ENCODE data around the gene RENBP. TPM values are rescaled to one million over a fixed set of nuclear protein-coding genes. Genes with fewer than 3 reads are reported as not detected.

RENBP gene
- total RNA-seq (2022) (0.75 and 1.2 TPM in 2 replicates), Bru-seq, nascent RNA (percentile 16 among the genes with signal in this experiment), BruChase-seq, experiment 1, labeled RNA remaining after a 2-hour chase (percentile 19 among the genes with signal in this experiment), BruChase-seq, experiment 2, labeled RNA remaining after a 6-hour chase (percentile 29 among the genes with signal in this experiment)
- long read RNA-seq: 0 reads

DNA sequence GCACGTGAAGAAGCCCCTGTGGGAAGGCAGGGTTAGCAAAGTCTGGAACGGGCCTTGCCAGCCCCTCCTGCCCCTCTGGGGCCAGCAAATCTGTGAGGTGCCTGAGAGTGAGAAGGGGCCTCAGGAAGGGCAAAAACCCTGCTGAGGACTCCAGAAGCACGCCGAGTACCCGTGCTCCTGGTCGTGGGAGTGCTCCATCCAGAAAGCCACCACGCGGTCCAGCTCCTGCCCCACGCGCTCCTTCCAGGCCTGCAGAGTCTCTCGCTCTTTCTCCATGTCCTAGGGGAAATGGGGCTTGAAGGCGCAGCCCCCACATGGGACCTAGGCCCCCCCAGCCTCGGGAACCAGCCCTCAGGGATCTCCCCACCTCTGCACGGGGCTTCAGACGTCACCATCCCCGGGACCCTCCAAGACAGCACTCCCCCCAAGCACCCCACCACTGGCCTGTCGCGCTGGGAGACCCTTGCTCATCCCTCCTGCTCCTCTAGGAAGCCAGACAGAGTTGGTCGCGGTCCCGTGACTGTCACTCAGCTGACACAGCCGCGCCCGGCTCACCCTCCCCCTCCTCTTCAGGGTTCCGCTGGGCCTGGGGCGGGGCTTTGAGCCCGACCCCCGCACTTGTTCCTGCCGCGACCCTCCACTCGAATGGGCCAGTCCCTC lies at the start of gene RENBP:
Gene RENBP (minus strand): TSS at position 504 of the 660 bp plus-strand sequence. CDS start 33 bp downstream, at position 471.
- intact Hi-C loops (cut with micrococcal nuclease; ENCODE audit: unreplicated experiment): no loop called here
- Mint-ChIP-seq H3K9me3 (ENCODE audit: unreplicated experiment) (no peaks in the 10 kb centered on the region), H3K4me3 (ENCODE audit: unreplicated experiment) (no peak within 1 kb of the TSS), H3K36me3 (ENCODE audit: insufficient read depth, unreplicated experiment) (peaks cover 31% of the 10 kb centered on the region), H3K27me3 (ENCODE audit: insufficient read depth, unreplicated experiment) (no peaks in the 10 kb centered on the region), H3K4me1 (ENCODE audit: low read depth, unreplicated experiment) (peaks cover 5% of the 10 kb centered on the region), H3K27ac (ENCODE audit: unreplicated experiment) (no peak within 1 kb of the TSS)
- CTCF ChIA-PET: interaction anchor here (0.6 kb wide), 1 partner anchor 40 kb away, joined by 3 read pairs; no protein-coding TSS in a partner anchor
- no peaks in the 10 kb centered on the region for H3K9me3 ChIP-seq
- H3K36me3 ChIP-seq (ENCODE audit: control insufficient read depth, insufficient read depth, low read length): no peaks in the 10 kb centered on the region; the same call in 1 of the 2 replicates
- 0 out of 2 replicates have a peak, but pooled peaks cover 6% of the 10 kb centered on the region for H3K4me1 ChIP-seq
- no TSS peak for BruUV-seq (replicated peaks)
- no peak within 1 kb of the TSS for H3K4me3 ChIP-seq (ENCODE audit: low read depth, low read length)
- POLR2A ChIA-PET: no interaction called here
- DNase-seq: no peak
- H3K27me3 ChIP-seq (replicated peaks; ENCODE audit: control insufficient read depth, insufficient read depth, low read length): no peaks in the 10 kb centered on the region
- TF ChIP-seq, protein P1, sequence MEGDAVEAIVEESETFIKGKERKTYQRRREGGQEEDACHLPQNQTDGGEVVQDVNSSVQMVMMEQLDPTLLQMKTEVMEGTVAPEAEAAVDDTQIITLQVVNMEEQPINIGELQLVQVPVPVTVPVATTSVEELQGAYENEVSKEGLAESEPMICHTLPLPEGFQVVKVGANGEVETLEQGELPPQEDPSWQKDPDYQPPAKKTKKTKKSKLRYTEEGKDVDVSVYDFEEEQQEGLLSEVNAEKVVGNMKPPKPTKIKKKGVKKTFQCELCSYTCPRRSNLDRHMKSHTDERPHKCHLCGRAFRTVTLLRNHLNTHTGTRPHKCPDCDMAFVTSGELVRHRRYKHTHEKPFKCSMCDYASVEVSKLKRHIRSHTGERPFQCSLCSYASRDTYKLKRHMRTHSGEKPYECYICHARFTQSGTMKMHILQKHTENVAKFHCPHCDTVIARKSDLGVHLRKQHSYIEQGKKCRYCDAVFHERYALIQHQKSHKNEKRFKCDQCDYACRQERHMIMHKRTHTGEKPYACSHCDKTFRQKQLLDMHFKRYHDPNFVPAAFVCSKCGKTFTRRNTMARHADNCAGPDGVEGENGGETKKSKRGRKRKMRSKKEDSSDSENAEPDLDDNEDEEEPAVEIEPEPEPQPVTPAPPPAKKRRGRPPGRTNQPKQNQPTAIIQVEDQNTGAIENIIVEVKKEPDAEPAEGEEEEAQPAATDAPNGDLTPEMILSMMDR (IDR thresholded peaks at IDR 0.05; ENCODE audit: insufficient read depth in 1 of 2, low read depth in 1 of 2, low read length in 1 of 2, severe bottlenecking in 1 of 2, unreplicated experiment in 1 of 2): no peak

DNA sequence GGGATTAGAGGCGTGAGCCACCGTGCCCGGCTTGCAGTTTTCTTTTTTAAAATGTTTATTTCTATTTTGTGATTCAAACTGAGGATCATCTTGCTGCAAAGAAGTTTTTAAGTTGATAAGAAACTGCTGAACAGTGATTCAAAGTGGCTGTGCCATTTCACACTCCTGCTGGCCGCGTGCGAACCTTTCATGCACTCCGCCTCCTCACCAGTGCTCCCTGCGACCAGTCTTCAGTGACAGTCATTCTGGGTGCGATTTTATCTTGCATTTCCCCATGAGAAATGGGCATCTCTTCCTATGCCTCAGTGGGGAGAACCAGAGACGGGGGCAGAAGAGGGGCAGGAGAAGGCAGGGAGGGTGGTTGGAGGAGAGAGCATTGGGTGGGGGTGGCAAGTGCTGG lies 49.5 kb upstream of the RENBP start:
- no peak for DNase-seq
- Mint-ChIP-seq H3K9me3 (ENCODE audit: unreplicated experiment) (no peaks in the 10 kb centered on the region), H3K27me3 (ENCODE audit: insufficient read depth, unreplicated experiment) (no peaks in the 10 kb centered on the region), H3K36me3 (ENCODE audit: insufficient read depth, unreplicated experiment) (no peaks in the 10 kb centered on the region), H3K4me1 (ENCODE audit: low read depth, unreplicated experiment) (no peaks in the 10 kb centered on the region), H3K27ac (ENCODE audit: unreplicated experiment) (no peak overlapping the region), H3K4me3 (ENCODE audit: unreplicated experiment) (no peak overlapping the region)
- TF ChIP-seq, protein P1 (IDR thresholded peaks at IDR 0.05; ENCODE audit: insufficient read depth in 1 of 2, low read depth in 1 of 2, low read length in 1 of 2, severe bottlenecking in 1 of 2, unreplicated experiment in 1 of 2): no peak
- Histone ChIP-seq H3K27me3 (replicated peaks; ENCODE audit: control insufficient read depth, insufficient read depth, low read length) (no peaks in the 10 kb centered on the region), H3K4me1 (no peaks in the 10 kb centered on the region), H3K9me3 (no peaks in the 10 kb centered on the region), H3K36me3 (ENCODE audit: control insufficient read depth, insufficient read depth, low read length) (no peaks in the 10 kb centered on the region), H3K4me3 (ENCODE audit: low read depth, low read length) (no peak overlapping the region)
- no TSS peak for BruUV-seq (replicated peaks)
- CTCF ChIA-PET: no interaction called here
- POLR2A ChIA-PET: no interaction called here
- intact Hi-C loops (cut with micrococcal nuclease; ENCODE audit: unreplicated experiment): no loop called here

DNA sequence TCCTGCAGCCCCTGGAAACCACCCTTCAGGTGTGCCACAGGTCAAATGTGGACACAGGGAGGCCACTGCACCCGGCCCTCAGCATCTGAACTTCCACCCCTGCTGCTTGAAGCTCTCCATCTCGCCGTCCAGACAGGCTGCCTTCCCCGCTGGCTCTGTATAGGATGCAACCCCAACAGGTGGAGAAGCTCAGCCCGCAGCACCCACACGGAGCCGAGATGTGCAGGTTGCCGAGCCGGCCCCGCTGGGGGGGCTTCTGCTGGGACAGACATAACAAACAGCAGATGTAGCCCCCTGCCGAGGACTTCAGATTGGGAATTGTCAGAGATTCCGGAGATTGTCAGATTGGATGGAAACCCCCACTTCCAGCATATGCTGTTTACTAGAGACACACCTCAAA lies 48.6 kb upstream of the RENBP start:
- TF ChIP-seq, protein P1 (IDR thresholded peaks at IDR 0.05; ENCODE audit: insufficient read depth in 1 of 2, low read depth in 1 of 2, low read length in 1 of 2, severe bottlenecking in 1 of 2, unreplicated experiment in 1 of 2): no peak
- POLR2A ChIA-PET: no interaction called here
- CTCF ChIA-PET: no interaction called here
- intact Hi-C loops (cut with micrococcal nuclease; ENCODE audit: unreplicated experiment): no loop called here
- no peaks in the 10 kb centered on the region for H3K27me3 Mint-ChIP-seq (ENCODE audit: insufficient read depth, unreplicated experiment)
- Histone ChIP-seq H3K4me1 (no peaks in the 10 kb centered on the region), H3K36me3 (ENCODE audit: control insufficient read depth, insufficient read depth, low read length) (no peaks in the 10 kb centered on the region), H3K4me3 (ENCODE audit: low read depth, low read length) (no peak overlapping the region), H3K27me3 (replicated peaks; ENCODE audit: control insufficient read depth, insufficient read depth, low read length) (no peaks in the 10 kb centered on the region), H3K9me3 (no peaks in the 10 kb centered on the region)
- no peaks in the 10 kb centered on the region for H3K4me1 Mint-ChIP-seq (ENCODE audit: low read depth, unreplicated experiment)
- H3K9me3 Mint-ChIP-seq (ENCODE audit: unreplicated experiment): no peaks in the 10 kb centered on the region
- H3K36me3 Mint-ChIP-seq (ENCODE audit: insufficient read depth, unreplicated experiment): no peaks in the 10 kb centered on the region
- no TSS peak for BruUV-seq (replicated peaks)
- H3K4me3 Mint-ChIP-seq (ENCODE audit: unreplicated experiment): no peak overlapping the region
- no peak overlapping the region for H3K27ac Mint-ChIP-seq (ENCODE audit: unreplicated experiment)
- no peak for DNase-seq

Measured in Caco-2 (cell line).